Colonic mucosa (tissue), 4 donors: Measurements from ENCODE around the gene DDX46. TPM values are rescaled to one million over a fixed set of nuclear protein-coding genes. Genes with fewer than 3 reads are reported as not detected.
"Not testable (repeated sequence)": the region's sequence is repeated elsewhere in the genome, so short reads cannot be mapped to it uniquely, and the experiment has no call there.

Experiments used
- DNase-seq: peaks from one replicate; pipeline ENCODE4 v3.0.0-alpha.2; 2020
- H3K27ac ChIP-seq: fragments of 200-600 bp; one replicate; pipeline ENCODE4 v1.8.0; 2021
- H3K27me3 ChIP-seq: fragments of 200-600 bp; one replicate; pipeline ENCODE4 v1.8.0; 2021
- H3K36me3 ChIP-seq: fragments of 200-600 bp; one replicate; pipeline ENCODE4 v1.8.0; 2021
- H3K4me1 ChIP-seq: fragments of 200-600 bp; one replicate; pipeline ENCODE4 v1.8.0; 2021; ENCODE audit warnings: mild to moderate bottlenecking
- H3K4me3 ChIP-seq: fragments of 200-600 bp; one replicate; pipeline ENCODE4 v1.8.0; 2021
- H3K9ac ChIP-seq, 2 donors: one replicate each; pipeline ENCODE4 v1.7.0; 2013; ENCODE audit warnings: control low read depth in 2 of 2, low read depth in 2 of 2, low read length in 2 of 2
- H3K9me3 ChIP-seq: fragments of 200-600 bp; one replicate; pipeline ENCODE4 v1.8.0; 2021
- intact Hi-C: fragments of 100-400 bp; cut with DNase I; formaldehyde crosslinking; loops from one replicate; pipeline ENCODE4 v1.14.1; 2022
- total RNA-seq, 2 donors: library from RNA; stranded (reverse); fragmentation: NEBNext Ultra II Directional in 1 of 2; extraction: Animal tissue kit (Norgen Biotek cat#: 25700) in 1 of 2; gene quantifications; one replicate each; pipeline ENCODE4 v1.2.1, GENCODE V29; 2021
- TF ChIP-seq, protein P1 (sequence below): fragments of 200-600 bp; IDR thresholded peaks from one replicate; pipeline ENCODE4 v1.8.0; 2022; ENCODE audit warnings: antibody characterized with exemption, mild to moderate bottlenecking
- donor health status: healthy.
- donor health status: DM: no; HTN: no; CAD: no.
- donor health status: DM: no; HTN: no; CAD: no.

The DDX46 gene
- total RNA-seq, 2 donors from 2014 or later: 38.2 to 49.3 TPM

DNA sequence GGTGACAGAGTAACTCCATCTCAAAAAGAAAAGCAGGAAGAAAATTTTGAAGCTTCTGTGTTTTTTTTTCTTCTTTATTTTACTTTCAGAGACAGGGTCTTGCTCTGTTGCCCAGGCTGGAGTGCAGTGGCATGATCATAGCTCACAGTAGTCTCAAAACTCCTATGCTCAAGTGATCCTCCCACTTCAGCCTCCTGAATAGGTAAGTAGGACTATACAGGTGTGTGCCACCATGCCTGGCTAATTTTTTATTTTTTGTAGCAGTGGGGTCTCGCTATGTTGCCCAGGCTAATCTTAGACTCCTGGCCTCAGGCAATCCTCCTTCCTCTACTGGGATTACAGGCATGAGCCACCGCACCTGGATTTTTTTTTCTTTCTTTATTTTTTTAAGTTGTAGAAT, 77.0 kb downstream of the DDX46 start:
- no peaks in the 10 kb centered on the region for H3K27me3 ChIP-seq
- TF ChIP-seq, protein P1, sequence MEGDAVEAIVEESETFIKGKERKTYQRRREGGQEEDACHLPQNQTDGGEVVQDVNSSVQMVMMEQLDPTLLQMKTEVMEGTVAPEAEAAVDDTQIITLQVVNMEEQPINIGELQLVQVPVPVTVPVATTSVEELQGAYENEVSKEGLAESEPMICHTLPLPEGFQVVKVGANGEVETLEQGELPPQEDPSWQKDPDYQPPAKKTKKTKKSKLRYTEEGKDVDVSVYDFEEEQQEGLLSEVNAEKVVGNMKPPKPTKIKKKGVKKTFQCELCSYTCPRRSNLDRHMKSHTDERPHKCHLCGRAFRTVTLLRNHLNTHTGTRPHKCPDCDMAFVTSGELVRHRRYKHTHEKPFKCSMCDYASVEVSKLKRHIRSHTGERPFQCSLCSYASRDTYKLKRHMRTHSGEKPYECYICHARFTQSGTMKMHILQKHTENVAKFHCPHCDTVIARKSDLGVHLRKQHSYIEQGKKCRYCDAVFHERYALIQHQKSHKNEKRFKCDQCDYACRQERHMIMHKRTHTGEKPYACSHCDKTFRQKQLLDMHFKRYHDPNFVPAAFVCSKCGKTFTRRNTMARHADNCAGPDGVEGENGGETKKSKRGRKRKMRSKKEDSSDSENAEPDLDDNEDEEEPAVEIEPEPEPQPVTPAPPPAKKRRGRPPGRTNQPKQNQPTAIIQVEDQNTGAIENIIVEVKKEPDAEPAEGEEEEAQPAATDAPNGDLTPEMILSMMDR: no peak
- H3K4me1 ChIP-seq: no peaks in the 10 kb centered on the region
- DNase-seq: no peak
- no peaks in the 10 kb centered on the region for H3K9me3 ChIP-seq
- intact Hi-C loops: no loop called here
- no peak overlapping the region for H3K4me3 ChIP-seq
- H3K36me3 ChIP-seq: no peaks in the 10 kb centered on the region
- H3K27ac ChIP-seq: no peak overlapping the region
- H3K9ac ChIP-seq: no peak overlapping the region

DNA sequence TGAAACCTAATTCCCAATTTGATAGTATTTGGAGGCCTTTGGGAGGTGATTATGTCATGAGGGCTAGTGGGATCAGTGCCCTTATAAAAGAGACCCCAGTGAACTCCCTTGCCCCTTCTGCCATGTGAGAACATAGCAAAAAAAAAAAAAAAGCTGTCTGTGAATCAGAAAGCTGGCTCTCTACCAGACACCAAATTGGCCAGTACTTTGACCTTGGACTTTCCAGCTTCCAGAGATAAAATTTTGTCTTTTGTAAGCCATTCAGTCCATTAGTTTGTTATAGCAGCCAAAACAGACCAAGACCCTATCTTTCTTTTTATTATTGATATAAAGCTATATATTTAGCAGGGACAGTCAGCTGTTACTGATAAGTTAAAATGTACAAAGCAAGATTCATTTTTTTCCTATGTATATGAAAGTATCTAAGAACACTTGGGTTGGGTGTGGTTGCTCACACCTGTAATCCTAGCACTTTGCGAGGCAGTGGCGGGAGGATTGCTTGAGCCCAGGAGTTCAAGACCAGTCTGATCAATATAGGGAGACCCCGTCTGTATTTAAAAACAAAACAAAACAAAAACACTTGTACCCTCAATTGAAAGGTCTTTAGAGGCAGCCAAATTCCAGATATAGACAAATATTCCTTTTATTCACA, 79.1 kb downstream of the DDX46 start:
- Histone ChIP-seq H3K36me3 (no peaks in the 10 kb centered on the region), H3K27ac (peak overlapping the region; percentile 38), H3K9me3 (no peaks in the 10 kb centered on the region), H3K4me3 (no peak overlapping the region), H3K4me1 (no peaks in the 10 kb centered on the region), H3K27me3 (no peaks in the 10 kb centered on the region), H3K9ac (no peak overlapping the region)
- TF ChIP-seq, protein P1: no peak
- peak; percentile 34 for DNase-seq
- intact Hi-C loops: no loop called here

DNA sequence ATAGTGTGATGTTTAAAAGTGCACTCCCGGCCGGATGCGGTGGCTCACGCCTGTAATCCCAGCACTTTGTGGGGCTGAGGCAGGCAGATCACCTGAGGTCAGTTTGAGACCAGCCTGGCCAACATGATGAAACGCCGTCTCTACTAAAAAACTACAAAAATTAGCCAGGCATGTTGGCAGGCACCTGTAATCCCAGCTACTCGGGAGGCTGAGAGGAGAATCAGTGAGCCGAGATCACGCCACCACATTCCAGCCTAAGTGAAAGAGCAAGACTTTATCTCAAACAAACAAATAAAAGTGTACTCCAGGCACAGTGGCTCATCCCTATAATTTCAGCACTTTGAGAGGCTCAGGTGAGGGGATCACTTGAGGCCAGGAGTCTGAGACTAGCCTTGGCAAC, 79.8 kb downstream of the DDX46 start:
- H3K9ac ChIP-seq, DNase-seq, H3K4me1 ChIP-seq, H3K27ac ChIP-seq, H3K9me3 ChIP-seq, intact Hi-C loops, H3K4me3 ChIP-seq, H3K27me3 ChIP-seq, H3K36me3 ChIP-seq: not testable (repeated sequence)

DNA sequence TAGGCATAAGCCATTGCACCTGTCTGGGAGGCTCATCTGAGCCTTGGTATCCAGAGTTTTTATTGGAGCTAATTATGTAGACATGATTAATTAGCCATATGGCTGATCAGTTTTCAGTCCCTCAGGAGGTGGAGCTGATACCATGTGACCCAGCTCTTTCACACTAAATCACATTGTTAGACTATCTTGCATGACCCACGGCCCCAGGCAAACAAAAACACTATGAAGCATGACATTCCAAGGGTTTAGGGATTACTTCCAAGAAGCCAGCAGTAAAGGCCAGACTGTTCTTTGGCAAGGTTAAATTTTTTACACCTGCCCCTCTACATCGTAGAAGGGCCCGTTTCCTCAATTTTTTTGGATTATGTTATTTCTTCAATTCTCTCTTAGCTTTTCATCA, 82.2 kb downstream of the DDX46 start:
- H3K36me3 ChIP-seq: no peaks in the 10 kb centered on the region
- H3K4me1 ChIP-seq: no peaks in the 10 kb centered on the region
- intact Hi-C loops: no loop called here
- TF ChIP-seq, protein P1: no peak
- no peak overlapping the region for H3K9ac ChIP-seq
- no peaks in the 10 kb centered on the region for H3K9me3 ChIP-seq
- no peaks in the 10 kb centered on the region for H3K27me3 ChIP-seq
- no peak overlapping the region for H3K4me3 ChIP-seq
- DNase-seq: no peak
- H3K27ac ChIP-seq: no peak overlapping the region

DNA sequence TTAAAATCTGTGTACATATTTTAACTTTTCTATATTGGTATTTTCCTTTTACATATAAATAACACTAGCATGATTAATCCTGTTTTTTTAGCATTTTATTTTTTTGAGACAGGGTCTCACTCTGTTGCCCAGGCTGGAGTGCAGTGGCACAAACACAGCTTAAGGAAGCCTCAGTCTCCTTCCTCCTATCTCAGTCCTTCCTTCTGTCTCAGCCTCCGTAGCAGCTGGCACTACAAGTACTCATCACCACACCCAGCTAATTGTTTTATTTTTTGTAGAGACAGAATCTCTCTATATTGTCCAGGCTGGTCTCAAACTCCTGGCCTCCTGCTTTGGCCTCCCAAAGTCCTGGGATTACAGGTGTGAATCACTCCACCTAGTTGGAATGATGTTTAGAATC, 85.7 kb downstream of the DDX46 start:
- H3K4me3 ChIP-seq: no peak overlapping the region
- no peaks in the 10 kb centered on the region for H3K27me3 ChIP-seq
- H3K4me1 ChIP-seq: peaks cover 7% of the 10 kb centered on the region
- TF ChIP-seq, protein P1: no peak
- intact Hi-C loops: no loop called here
- H3K27ac ChIP-seq: no peak overlapping the region
- no peak overlapping the region for H3K9ac ChIP-seq
- DNase-seq: no peak
- H3K36me3 ChIP-seq: no peaks in the 10 kb centered on the region
- no peaks in the 10 kb centered on the region for H3K9me3 ChIP-seq

DNA sequence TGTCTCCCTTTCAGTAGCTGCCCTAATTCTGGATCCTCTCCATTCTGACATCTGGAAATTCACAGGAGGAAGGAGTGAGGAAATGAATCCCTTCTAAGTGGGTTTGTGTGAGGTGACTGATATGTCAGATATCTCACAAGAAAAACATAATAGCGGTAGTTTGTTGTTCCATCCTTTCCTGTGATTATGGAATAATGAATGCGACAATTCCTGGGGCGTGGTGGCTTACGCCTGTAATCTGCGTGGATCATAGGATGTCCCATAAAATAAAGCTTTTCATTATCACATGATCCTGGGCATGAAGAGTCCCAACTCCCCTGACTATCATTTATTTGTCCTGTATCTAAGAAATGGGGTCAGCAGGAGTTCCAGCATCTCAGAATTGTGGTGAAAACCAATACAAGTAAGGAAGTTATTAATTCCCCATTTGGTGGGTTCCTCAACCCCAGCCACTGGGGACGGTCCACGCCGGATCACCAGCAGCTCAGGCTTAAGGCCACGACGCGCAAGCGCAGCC, 86.8 kb downstream of the DDX46 start:
- Histone ChIP-seq H3K27ac (peak overlapping the region; percentile 97), H3K27me3 (no peaks in the 10 kb centered on the region), H3K9me3 (no peaks in the 10 kb centered on the region), H3K4me3 (peak overlapping the region; percentile 88), H3K36me3 (no peaks in the 10 kb centered on the region), H3K9ac (peak overlapping the region; percentile 81 to 82), H3K4me1 (peaks cover 7% of the 10 kb centered on the region)
- intact Hi-C loops: no loop called here
- TF ChIP-seq, protein P1: no peak
- no peak for DNase-seq
